Activated T-helper 17 cell treated with anti-CD3 and anti-CD28 coated beads, Interleukin-2, amount 50 U/mL, for 72 hours (primary cell): Measurements from ENCODE around the gene AK9. TPM values are rescaled to one million over a fixed set of nuclear protein-coding genes. Genes with fewer than 3 reads are reported as not detected.
A peak's percentile ranks its signal among the peaks of the same experiment; 100 is the strongest.

Source experiments
- ATAC-seq: fragments of 150-1000 bp; cut with Tn5 transposase; replicated peaks from 2 replicates; pipeline ENCODE4 v1.10.0; 2021; ENCODE audit warnings: mild to moderate bottlenecking, moderate library complexity
- H3K27ac Mint-ChIP-seq: one replicate; pipeline ENCODE4 v1.8.0; 2022; ENCODE audit warnings: mixed read lengths
- H3K27me3 Mint-ChIP-seq: one replicate; pipeline ENCODE4 v1.8.0; 2022; ENCODE audit warnings: mixed read lengths
- H3K36me3 Mint-ChIP-seq: one replicate; pipeline ENCODE4 v1.8.0; 2022; ENCODE audit warnings: low read depth, mild to moderate bottlenecking, mixed read lengths
- H3K4me1 Mint-ChIP-seq: one replicate; pipeline ENCODE4 v1.8.0; 2022; ENCODE audit warnings: mixed read lengths
- H3K4me3 Mint-ChIP-seq: one replicate; pipeline ENCODE4 v1.8.0; 2022; ENCODE audit warnings: mild to moderate bottlenecking, mixed read lengths
- H3K9me3 Mint-ChIP-seq: one replicate; pipeline ENCODE4 v1.8.0; 2022; ENCODE audit warnings: mixed read lengths
- total RNA-seq, 2 donors: library from RNA; stranded (reverse); gene quantifications; one replicate each; pipeline ENCODE4 v1.2.3, GENCODE V29; 2022

AK9 gene
- total RNA-seq, 2 donors from 2014 or later = 4.0 to 7.9 TPM

DNA sequence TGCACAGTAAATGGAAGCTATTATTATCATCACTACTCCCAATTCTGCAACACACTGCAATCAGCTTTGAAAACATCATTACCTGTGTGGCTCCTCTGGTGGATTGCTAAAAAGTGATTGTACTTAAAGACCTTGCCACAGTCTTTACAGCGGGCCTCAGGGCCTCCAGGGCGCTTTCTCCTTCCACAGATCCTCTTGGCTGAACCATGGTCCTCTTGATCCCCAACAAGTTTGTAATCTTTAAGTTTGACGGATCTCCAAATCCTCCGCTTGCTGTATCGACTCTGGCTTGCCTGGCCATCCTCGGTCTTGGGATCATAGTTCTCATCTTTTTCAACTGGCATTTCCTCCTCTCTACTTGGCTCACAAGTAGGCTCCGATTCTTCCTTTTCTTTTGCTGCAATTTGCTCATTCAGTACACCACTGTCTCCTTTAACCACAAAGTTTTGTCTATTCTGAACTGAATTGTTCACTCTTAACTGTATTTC is 210.0 kb downstream of the AK9 start:
- peak overlapping the region; percentile 79 for H3K4me3 Mint-ChIP-seq
- H3K4me1 Mint-ChIP-seq = peaks cover 44% of the 10 kb centered on the region
- H3K27ac Mint-ChIP-seq = peak overlapping the region; percentile 15
- H3K27me3 Mint-ChIP-seq = no peaks in the 10 kb centered on the region
- no peaks in the 10 kb centered on the region for H3K9me3 Mint-ChIP-seq
- ATAC-seq = no peak
- peaks cover 67% of the 10 kb centered on the region for H3K36me3 Mint-ChIP-seq

- peak overlapping the region; percentile 80 for H3K27ac Mint-ChIP-seq
- H3K36me3 Mint-ChIP-seq = peaks cover 87% of the 10 kb centered on the region
- no peaks in the 10 kb centered on the region for H3K9me3 Mint-ChIP-seq
- ATAC-seq = peak; percentile 13
- no peaks in the 10 kb centered on the region for H3K27me3 Mint-ChIP-seq
- peaks cover 50% of the 10 kb centered on the region for H3K4me1 Mint-ChIP-seq
- H3K4me3 Mint-ChIP-seq = peak overlapping the region; percentile 79
Observed at GRCh38 chr6:109478841-109479624, 212.0 kb downstream of the AK9 start.

GRCh38 chr6:109478222-109478805 is 212.7 kb downstream of the AK9 start:
- Mint-ChIP-seq H3K27me3 (no peaks in the 10 kb centered on the region), H3K4me1 (peaks cover 51% of the 10 kb centered on the region), H3K27ac (peak overlapping the region; percentile 80), H3K4me3 (peak overlapping the region; percentile 79), H3K9me3 (no peaks in the 10 kb centered on the region), H3K36me3 (peaks cover 94% of the 10 kb centered on the region)
- ATAC-seq = no peak

DNA sequence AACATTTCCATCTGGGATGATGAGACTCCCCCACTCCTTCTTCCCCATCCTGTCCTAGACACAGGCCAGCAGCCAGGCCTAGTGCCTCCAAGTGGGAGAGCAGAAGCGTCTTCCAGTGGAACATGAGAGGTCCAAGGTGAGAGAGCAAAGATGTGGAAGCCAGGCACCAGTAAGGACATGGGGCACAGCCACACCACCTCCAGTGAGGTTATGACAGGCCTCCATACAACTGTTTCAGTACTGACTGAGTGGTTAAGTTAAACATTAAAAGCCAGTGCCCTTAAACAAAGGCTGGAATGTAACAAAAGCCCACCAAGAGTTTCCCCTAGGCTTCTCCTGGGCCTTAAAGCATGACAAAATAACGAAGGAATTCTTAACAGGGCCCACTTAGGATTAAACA is 213.3 kb downstream of the AK9 start:
- Mint-ChIP-seq H3K9me3 (no peaks in the 10 kb centered on the region), H3K27ac (peak overlapping the region; percentile 80), H3K36me3 (peaks cover 100% of the 10 kb centered on the region), H3K4me1 (peaks cover 57% of the 10 kb centered on the region), H3K27me3 (no peaks in the 10 kb centered on the region), H3K4me3 (peak overlapping the region; percentile 79)
- peak; percentile 48 for ATAC-seq

GRCh38 chr6:109477184-109477583 is 213.8 kb downstream of the AK9 start:
- Mint-ChIP-seq H3K4me3 (peak overlapping the region; percentile 79), H3K4me1 (peaks cover 62% of the 10 kb centered on the region), H3K27ac (peak overlapping the region; percentile 80), H3K36me3 (peaks cover 100% of the 10 kb centered on the region), H3K27me3 (no peaks in the 10 kb centered on the region), H3K9me3 (no peaks in the 10 kb centered on the region)
- no peak for ATAC-seq

GRCh38 chr6:109475625-109476024 is 215.4 kb downstream of the AK9 start:
- no peak for ATAC-seq
- Mint-ChIP-seq H3K27me3 (no peaks in the 10 kb centered on the region), H3K9me3 (no peaks in the 10 kb centered on the region), H3K36me3 (peaks cover 100% of the 10 kb centered on the region), H3K4me3 (peak overlapping the region; percentile 79), H3K27ac (peak overlapping the region; percentile 54), H3K4me1 (peaks cover 63% of the 10 kb centered on the region)

DNA sequence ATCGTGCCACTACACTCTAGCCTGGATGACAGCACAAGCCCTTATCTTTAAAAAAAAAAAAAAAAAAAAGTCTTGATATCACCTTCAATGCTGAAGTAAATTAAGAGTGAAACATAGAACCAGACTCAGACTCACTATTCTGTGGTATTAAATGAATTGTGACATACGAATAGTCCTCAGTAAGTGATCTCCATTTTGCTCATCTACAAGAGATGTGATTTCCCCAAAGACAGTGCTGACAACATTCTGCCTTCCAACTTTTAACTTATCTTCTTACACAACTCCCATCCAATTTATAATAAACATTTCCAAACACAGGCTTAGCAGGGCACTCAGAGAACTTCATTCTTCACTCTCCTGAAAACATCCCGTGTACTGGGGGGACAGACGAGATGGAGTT is 216.0 kb downstream of the AK9 start:
- H3K9me3 Mint-ChIP-seq = no peaks in the 10 kb centered on the region
- peaks cover 100% of the 10 kb centered on the region for H3K36me3 Mint-ChIP-seq

DNA sequence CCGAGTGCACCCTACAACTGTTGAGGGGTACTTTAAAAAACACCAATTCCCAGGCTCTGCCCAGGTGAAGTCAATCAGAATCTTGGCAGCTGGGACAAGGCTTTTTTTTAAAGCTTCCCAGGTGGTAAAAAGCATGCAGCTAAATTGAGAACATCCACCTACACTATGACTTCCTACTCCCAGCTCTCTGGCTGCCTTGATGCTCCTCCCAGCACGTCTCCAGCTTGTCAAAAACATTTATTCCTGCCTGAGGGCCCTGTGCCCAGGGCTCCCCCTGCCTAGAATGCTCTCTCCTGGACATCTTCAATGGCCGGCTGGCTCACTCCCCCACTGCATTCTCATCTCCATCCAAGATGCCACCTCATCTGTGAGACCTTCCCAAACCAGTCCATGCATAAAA is 217.9 kb downstream of the AK9 start:
- H3K4me1 Mint-ChIP-seq = peaks cover 52% of the 10 kb centered on the region
- no peaks in the 10 kb centered on the region for H3K27me3 Mint-ChIP-seq
- no peak for ATAC-seq
- H3K9me3 Mint-ChIP-seq = no peaks in the 10 kb centered on the region
- H3K27ac Mint-ChIP-seq = peak overlapping the region; percentile 57
- H3K4me3 Mint-ChIP-seq = peak overlapping the region; percentile 43
- H3K36me3 Mint-ChIP-seq = peaks cover 100% of the 10 kb centered on the region

More for the DNA sequence above, 216.0 kb downstream of the AK9 start:
- peak overlapping the region; percentile 54 for H3K27ac Mint-ChIP-seq
- peaks cover 58% of the 10 kb centered on the region for H3K4me1 Mint-ChIP-seq
- peak overlapping the region; percentile 79 for H3K4me3 Mint-ChIP-seq
- no peaks in the 10 kb centered on the region for H3K27me3 Mint-ChIP-seq
- ATAC-seq = peak; percentile 73

GRCh38 chr6:109472132-109472995 is 218.6 kb downstream of the AK9 start:
- Mint-ChIP-seq H3K9me3 (no peaks in the 10 kb centered on the region), H3K27ac (peak overlapping the region; percentile 57), H3K4me3 (peak overlapping the region; percentile 43), H3K36me3 (peaks cover 100% of the 10 kb centered on the region), H3K27me3 (no peaks in the 10 kb centered on the region), H3K4me1 (peaks cover 51% of the 10 kb centered on the region)
- ATAC-seq = peak; percentile 69

DNA sequence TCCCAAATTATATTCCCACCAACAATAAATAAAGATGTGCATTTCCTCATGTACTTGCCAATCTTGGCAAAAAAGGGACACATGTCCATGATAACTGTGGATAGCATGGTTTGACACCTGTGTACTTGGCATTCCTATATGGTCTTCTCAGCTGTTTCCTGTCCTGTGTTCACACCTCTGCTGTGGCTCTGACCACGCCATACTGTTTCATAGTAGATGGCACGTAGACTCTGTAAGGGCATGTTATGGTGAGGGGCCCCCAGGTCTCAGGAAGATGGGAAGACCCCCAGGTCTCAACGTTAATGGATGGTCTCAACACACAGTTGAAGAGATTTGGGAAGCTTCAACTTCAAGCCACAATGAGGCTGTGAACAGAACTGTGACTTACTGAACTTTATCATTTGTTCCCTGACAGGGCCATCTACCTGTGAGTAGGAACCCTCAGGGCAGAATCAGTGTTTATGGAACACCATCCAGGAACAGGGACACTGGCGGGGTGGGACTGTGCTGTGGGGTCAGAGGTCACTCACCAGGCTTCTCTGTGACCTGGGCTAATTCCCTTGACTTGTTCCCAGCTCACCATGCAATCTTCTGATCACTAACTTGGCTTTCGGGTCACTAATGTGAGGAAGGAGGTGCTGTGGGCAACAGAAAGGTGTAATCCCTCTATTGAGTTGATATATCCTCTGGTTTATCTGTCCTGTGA is 219.7 kb downstream of the AK9 start:
- Mint-ChIP-seq H3K27ac (peak overlapping the region; percentile 57), H3K27me3 (no peaks in the 10 kb centered on the region), H3K4me1 (peaks cover 51% of the 10 kb centered on the region), H3K36me3 (peaks cover 100% of the 10 kb centered on the region), H3K4me3 (peak overlapping the region; percentile 43), H3K9me3 (no peaks in the 10 kb centered on the region)
- ATAC-seq = no peak

DNA sequence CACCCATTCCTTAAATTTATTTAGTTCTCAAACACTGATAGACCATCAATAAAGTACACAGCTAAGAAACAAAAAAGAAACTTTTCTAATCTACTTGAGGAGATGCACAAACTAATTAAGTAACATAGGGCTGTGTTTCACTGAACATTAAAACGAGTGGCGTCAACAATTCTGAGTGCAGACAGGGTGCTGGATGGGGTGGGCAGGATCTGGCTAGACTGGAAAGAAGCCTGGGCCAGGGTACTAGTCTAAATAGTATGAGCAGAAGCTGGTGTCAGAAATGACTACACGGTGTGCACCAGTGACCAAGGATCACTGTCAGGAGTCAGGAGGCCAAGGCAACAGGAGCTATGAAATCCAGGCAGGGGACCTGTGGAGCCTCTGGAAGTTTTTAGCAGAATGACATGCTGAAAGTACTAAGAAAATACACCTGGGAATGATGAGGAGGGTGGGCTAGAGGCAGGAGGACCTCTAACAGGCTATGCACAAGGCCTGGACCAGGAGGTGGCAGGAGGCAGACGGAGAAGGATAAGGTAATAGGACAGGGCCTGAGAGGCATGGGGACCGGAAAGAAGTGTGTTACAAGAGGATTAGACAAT is 221.3 kb downstream of the AK9 start:
- no peak overlapping the region for H3K4me3 Mint-ChIP-seq
- no peaks in the 10 kb centered on the region for H3K27me3 Mint-ChIP-seq
- H3K4me1 Mint-ChIP-seq = peaks cover 44% of the 10 kb centered on the region
- no peak overlapping the region for H3K27ac Mint-ChIP-seq
- ATAC-seq = no peak
- H3K36me3 Mint-ChIP-seq = peaks cover 100% of the 10 kb centered on the region
- no peaks in the 10 kb centered on the region for H3K9me3 Mint-ChIP-seq

GRCh38 chr6:109467696-109468095 is 223.3 kb downstream of the AK9 start:
- Mint-ChIP-seq H3K27me3 (no peaks in the 10 kb centered on the region), H3K36me3 (peaks cover 100% of the 10 kb centered on the region), H3K4me3 (no peak overlapping the region), H3K4me1 (peaks cover 38% of the 10 kb centered on the region), H3K27ac (peak overlapping the region; percentile 42), H3K9me3 (no peaks in the 10 kb centered on the region)
- ATAC-seq = no peak

DNA sequence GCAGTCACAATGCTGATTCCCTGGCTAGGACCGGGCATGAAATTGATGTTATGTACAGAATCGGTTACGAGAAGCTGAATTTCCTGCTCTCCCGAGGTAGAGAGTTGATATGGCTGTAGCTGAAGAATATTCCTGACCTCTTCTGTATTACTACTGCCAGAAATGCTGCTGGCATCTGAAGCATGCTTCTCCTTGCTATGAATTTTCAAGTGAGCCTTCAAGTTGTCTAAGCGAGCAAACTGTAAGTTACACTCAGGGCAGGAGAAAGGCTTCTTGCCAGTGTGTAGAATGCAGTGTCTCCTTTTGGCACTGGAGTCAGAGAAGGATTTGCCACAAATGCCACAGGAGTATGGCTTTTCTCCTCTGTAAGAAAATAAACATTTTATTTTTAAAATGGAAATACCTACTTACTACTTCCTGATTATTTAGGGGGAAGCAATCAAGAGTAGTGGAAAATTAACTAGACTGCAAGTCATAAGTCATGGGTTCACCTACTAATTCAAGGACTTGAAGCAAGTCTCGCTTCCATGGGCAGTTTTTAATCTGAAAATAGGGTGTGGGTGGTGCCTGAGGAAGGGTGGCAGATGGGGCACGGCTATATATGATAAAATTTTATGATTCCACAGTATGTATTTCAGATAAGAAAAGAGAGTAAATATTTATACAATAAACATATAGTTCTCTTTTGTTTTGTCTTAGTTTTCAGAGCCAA is 224.6 kb downstream of the AK9 start:
- Mint-ChIP-seq H3K4me1 (peaks cover 34% of the 10 kb centered on the region), H3K36me3 (peaks cover 100% of the 10 kb centered on the region), H3K9me3 (peaks cover 6% of the 10 kb centered on the region), H3K27me3 (no peaks in the 10 kb centered on the region), H3K4me3 (no peak overlapping the region), H3K27ac (peak overlapping the region; percentile 81)
- no peak for ATAC-seq
